C4-2B (cell line): ENCODE data around the gene NEDD4L.

ENCODE experiments used
- H3K27ac ChIP-seq: fragments of 450-650 bp; 2 replicates; pipeline ENCODE4 v1.5.1; 2017
- ZFX ChIP-seq: fragments of 450-650 bp; IDR thresholded peaks from 2 replicates; pipeline ENCODE4 v1.6.1; 2017
- TF ChIP-seq, protein P1 (sequence below): fragments of 450-650 bp; conservative IDR thresholded peaks from 2 replicates; pipeline ENCODE4 v1.5.1; 2017; ENCODE audit warnings: mild to moderate bottlenecking

NEDD4L gene

DNA sequence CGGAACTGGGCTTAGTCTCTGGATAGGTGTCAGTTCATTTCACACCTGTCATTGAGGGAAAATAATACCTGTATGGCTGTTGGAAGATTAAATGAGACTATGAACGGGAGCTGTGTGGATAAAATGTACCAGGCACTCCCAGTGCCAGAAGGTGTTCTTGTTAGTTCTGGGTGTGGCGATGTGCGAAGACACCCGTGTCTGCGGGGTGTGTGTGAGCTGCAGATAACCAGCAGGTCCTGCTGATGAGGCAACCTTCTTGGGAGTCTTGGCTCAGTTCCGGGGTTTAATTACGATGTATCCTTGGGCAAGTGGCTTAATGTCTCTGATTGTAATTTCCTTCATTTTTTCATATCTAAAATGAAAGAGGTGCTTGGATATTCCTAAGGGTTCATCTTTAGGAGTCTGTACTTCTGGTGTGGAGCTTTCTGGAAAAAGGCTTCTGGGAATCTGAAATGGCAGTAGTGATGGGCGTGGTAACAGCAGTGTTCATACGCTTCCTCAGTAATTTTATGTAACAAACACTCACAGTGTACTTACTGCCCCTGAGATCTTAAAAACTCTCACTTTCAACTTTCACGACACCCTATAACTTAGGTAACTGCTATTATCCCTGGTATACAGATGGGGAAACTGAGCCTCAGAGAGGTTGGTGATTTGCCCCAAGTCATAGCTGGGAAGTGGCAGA lies 35.0 kb downstream of the NEDD4L start:
- H3K27ac ChIP-seq: peak overlapping the region; percentile 37
- no peak for TF ChIP-seq ZFX
- TF ChIP-seq, protein P1, sequence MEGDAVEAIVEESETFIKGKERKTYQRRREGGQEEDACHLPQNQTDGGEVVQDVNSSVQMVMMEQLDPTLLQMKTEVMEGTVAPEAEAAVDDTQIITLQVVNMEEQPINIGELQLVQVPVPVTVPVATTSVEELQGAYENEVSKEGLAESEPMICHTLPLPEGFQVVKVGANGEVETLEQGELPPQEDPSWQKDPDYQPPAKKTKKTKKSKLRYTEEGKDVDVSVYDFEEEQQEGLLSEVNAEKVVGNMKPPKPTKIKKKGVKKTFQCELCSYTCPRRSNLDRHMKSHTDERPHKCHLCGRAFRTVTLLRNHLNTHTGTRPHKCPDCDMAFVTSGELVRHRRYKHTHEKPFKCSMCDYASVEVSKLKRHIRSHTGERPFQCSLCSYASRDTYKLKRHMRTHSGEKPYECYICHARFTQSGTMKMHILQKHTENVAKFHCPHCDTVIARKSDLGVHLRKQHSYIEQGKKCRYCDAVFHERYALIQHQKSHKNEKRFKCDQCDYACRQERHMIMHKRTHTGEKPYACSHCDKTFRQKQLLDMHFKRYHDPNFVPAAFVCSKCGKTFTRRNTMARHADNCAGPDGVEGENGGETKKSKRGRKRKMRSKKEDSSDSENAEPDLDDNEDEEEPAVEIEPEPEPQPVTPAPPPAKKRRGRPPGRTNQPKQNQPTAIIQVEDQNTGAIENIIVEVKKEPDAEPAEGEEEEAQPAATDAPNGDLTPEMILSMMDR: no peak

DNA sequence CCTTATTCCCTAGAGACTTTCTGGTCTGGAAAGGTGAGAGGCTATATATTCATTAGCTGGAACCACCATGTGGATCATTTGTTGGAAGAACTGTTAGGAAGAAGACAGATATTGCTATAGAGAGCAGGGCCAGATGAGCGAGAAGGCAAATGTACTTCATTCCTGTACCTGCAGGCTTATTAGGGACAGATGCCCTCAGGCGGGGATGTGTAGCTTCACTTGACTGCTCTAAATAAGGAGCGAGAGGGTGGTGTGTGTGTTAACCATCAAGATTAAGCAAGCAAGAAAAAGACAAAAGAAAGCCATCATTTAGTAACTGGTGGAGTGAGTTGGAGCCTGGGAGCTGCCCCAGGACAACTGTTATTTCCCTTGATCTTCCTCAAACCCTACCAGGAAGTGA lies 36.4 kb downstream of the NEDD4L start:
- H3K27ac ChIP-seq: no peak overlapping the region
- no peak for TF ChIP-seq ZFX
- TF ChIP-seq, protein P1: no peak

GRCh38 chr18:58087928-58088690 lies 44.1 kb downstream of the NEDD4L start:
- H3K27ac ChIP-seq: peak overlapping the region; percentile 86
- TF ChIP-seq ZFX: no peak
- TF ChIP-seq, protein P1: no peak

- TF ChIP-seq ZFX: no peak
- TF ChIP-seq, protein P1: no peak
- peak overlapping the region; percentile 81 for H3K27ac ChIP-seq
Measured at GRCh38 chr18:58088691-58089065, 44.7 kb downstream of the NEDD4L start.

DNA sequence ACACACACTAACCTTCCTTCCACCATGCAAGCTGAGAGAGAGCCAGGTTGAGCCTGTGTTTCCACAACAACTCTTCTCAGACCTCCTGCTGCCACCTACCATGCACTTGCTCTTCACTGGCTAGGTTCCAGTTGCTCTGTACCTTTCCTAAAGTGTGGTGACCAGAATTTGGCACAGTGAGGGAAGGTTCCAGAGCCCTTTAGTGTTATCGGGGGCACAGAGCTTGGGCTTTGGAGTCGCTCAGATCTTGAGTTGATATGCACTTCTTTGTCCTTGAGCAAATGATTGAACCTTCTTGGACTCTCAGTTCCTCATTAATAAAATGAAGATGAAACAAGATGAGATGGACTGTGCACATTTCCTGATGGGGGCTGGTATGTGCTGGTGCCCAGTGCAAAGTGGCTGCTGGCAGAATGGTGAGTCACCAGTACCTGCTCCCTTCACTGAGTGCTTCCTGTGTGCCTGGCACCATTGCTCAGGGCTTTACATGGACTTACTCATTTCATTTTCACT lies 47.1 kb downstream of the NEDD4L start:
- TF ChIP-seq, protein P1: no peak
- TF ChIP-seq ZFX: no peak
- peak overlapping the region; percentile 81 for H3K27ac ChIP-seq

DNA sequence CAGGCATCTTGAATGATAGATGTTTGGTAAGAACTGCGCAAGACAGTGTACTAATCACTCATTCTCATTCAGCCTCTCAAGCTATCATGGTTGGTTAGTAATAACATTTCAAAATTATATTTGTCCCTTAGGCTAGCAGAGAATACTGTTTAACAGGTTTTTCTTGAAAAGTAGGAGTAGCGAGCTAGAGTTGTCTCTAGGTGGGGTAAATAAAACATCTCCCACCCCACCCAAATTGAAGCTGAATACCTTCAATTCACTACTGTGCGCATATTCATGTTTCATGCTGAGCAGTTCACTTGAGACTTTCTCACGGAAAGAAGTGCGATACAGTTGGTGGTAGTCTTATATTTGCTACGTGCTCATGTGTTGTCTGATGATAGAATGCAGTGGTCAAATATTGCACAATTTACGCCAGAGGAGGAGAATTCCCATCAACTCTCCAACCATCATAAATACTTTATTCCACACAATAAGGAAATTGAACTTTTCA lies 49.3 kb downstream of the NEDD4L start:
- H3K27ac ChIP-seq: no peak overlapping the region
- TF ChIP-seq, protein P1: no peak
- TF ChIP-seq ZFX: no peak

GRCh38 chr18:58095222-58095621 lies 51.2 kb downstream of the NEDD4L start:
- no peak for TF ChIP-seq ZFX
- TF ChIP-seq, protein P1: no peak
- no peak overlapping the region for H3K27ac ChIP-seq
